ENCODE data around the gene STPG3. TPM values are rescaled to one million over a fixed set of nuclear protein-coding genes. Genes with fewer than 3 reads are reported as not detected.
A peak's percentile ranks its signal among the peaks of the same experiment; 100 is the strongest.

The STPG3 gene
- total and polyA plus RNA-seq, 9 of the 15 experiments (the other 6 are each of a cell fraction or from before 2014, with no cell fraction given): not detected

- peak overlapping the region in 1 of 2 experiments; percentile 10; a peak in 1 of 4 replicates for H3K9ac ChIP-seq (ENCODE audit: insufficient read depth in 1 of 2, low read depth in 2 of 2, low read length in 2 of 2)
- no peaks in the 10 kb centered on the region; the same call in 2 of the 3 replicates for H3K79me2 ChIP-seq (ENCODE audit: control insufficient read depth, insufficient read depth, low read length)
- intact Hi-C loops (cut with micrococcal nuclease): no loop called here
- H3K27ac ChIP-seq (ENCODE audit: extremely low read depth, low read depth, low read length): no peak overlapping the region
- TF ChIP-seq MAX (CRISPR knock-in tag; IDR thresholded peaks at IDR 0.05) (peak; percentile 41; the same call in 1 of the 2 replicates), ZNF740 (CRISPR knock-in tag; IDR thresholded peaks at IDR 0.05) (0 out of 2 replicates have a peak, but pooled peaks have one; percentile 21), ZNF740 (tag; IDR thresholded peaks at IDR 0.05) (no peak), POLR2G (IDR thresholded peaks at IDR 0.05; ENCODE audit: low read depth, low read length) (peak; percentile 4; the same call in 1 of the 2 replicates), E2F3 (CRISPR knock-in tag; IDR thresholded peaks at IDR 0.05) (no peak), E2F6 (IDR thresholded peaks at IDR 0.05; ENCODE audit: borderline replicate concordance in 1 of 2, extremely low read depth in 1 of 2, insufficient read depth in 1 of 2, insufficient read length in 1 of 2, low read depth in 1 of 2, low read length in 1 of 2, poor library complexity in 1 of 2, severe bottlenecking in 1 of 2) (peak in 1 of 2 experiments; percentile 31)
- H3K27me3 ChIP-seq (ENCODE audit: control insufficient read depth in 2 of 2, insufficient read depth in 2 of 2, low read length in 2 of 2): no peaks in the 10 kb centered on the region
- FAIRE-seq (no peak), DNase-seq (ENCODE audit: extremely low read depth in 1 of 4, low spot score in 3 of 4) (no peak), ATAC-seq (no peak)
- BruUV-seq (replicated peaks): no TSS peak
- peaks cover 21 to 100% of the 10 kb centered on the region in 2 experiments for H3K4me1 ChIP-seq (replicated peaks in 1 of 2; ENCODE audit: control insufficient read depth in 2 of 2, insufficient read depth in 2 of 2, low read length in 2 of 2)
- H2AFZ ChIP-seq (ENCODE audit: low read depth, low read length): no peak overlapping the region
- no peak overlapping the region for H3K4me3 ChIP-seq
- peaks cover 4% of the 10 kb centered on the region for H3K9me1 ChIP-seq (ENCODE audit: control insufficient read depth, insufficient read depth, low read length)
- no peaks in the 10 kb centered on the region for H3K9me3 ChIP-seq (replicated peaks; ENCODE audit: control insufficient read depth, insufficient read depth, low read depth, low read length)
- POLR2A ChIA-PET: interaction anchor here (0.5 to 1.1 kb wide), 3 partner anchors 8 to 137 kb away, joined by 3 to 6 read pairs (median 3); partner anchors contain the start of gene TUBB4B
- in situ Hi-C loops (cut with MboI): loop anchor here (25.0 kb wide), 1 partner anchor 445 kb away; the partner anchor contains the start of genes CCDC183 and TMEM141
- CTCF ChIA-PET (ENCODE audit: low intra/inter-chr PET ratio): no interaction called here
- no peaks in the 10 kb centered on the region for H4K20me1 ChIP-seq (replicated peaks; ENCODE audit: control insufficient read depth, insufficient read depth, low read length)
- no peaks in the 10 kb centered on the region for H3K36me3 ChIP-seq (ENCODE audit: control insufficient read depth, insufficient read depth, low read length)
- H3K4me2 ChIP-seq (ENCODE audit: insufficient read depth, low read length): no peak overlapping the region
- WGBS (ENCODE audit: insufficient coverage, low coverage, missing lambda C conversion rate): 70% methylated on average over 24 of the region's 24 CpGs
Observed at GRCh38 chr9:137232510-137232909, 18.6 kb upstream of the STPG3 start.
